Neural cell (in vitro differentiated cells): ENCODE results near the gene SLC30A4.

Source experiments
- CTCF ChIP-seq: fragments of 450-650 bp; IDR thresholded peaks from 2 replicates; pipeline ENCODE4 v1.5.1; 2014; ENCODE audit warnings: antibody characterized with exemption, mild to moderate bottlenecking, moderate library complexity; ENCODE audit not compliant: poor library complexity, severe bottlenecking
- EZH2 ChIP-seq: fragments of 200-600, 300-800 bp; shearing (Covaris generic), sonication (generic); IDR thresholded peaks from 2 replicates; pipeline ENCODE4 v1.6.1; 2014; ENCODE audit warnings: antibody characterized with exemption, low read length, borderline replicate concordance, mild to moderate bottlenecking; ENCODE audit not compliant: insufficient read depth, poor library complexity, severe bottlenecking
- RAD21 ChIP-seq: fragments of 450-650 bp; conservative IDR thresholded peaks from 2 replicates; pipeline ENCODE4 v1.6.1; 2014; ENCODE audit warnings: antibody characterized with exemption, mild to moderate bottlenecking, moderate library complexity
- TAF1 ChIP-seq: IDR thresholded peaks from 2 replicates; pipeline ENCODE4 v1.6.1; 2012; ENCODE audit warnings: low read depth

GRCh38 chr15:45435124-45435903 is 87.2 kb downstream of the SLC30A4 start:
- TF ChIP-seq TAF1: no peak
- no peak for TF ChIP-seq EZH2
- no peak for TF ChIP-seq CTCF
- no peak for TF ChIP-seq RAD21
